CD14-positive monocyte (primary cell): ENCODE results near the gene MEF2B. TPM values are rescaled to one million over a fixed set of nuclear protein-coding genes. Genes with fewer than 3 reads are reported as not detected.
"Not testable (repeated sequence)": the region's sequence is repeated elsewhere in the genome, so short reads cannot be mapped to it uniquely, and the experiment has no call there.

Experiments used
- DNase-seq, 3 donors: peaks; one replicate each; pipeline ENCODE4 v3.0.0-alpha.2; 2011 to 2022
- H2AFZ ChIP-seq: 2 replicates; pipeline ENCODE4 v1.6.0; 2012; ENCODE audit warnings: mild to moderate bottlenecking, low read depth, low read length, inconsistent platforms; ENCODE audit not compliant: insufficient read depth, poor library complexity, severe bottlenecking
- H3K27ac ChIP-seq, 2 donors: 1 replicate in 1 of 2; 2 replicates in 1 of 2; pipeline ENCODE4 v1.5.1; 2012 to 2013; ENCODE audit warnings: low read length in 2 of 2, control low read depth in 1 of 2, inconsistent platforms in 1 of 2, low read depth in 1 of 2, mild to moderate bottlenecking in 1 of 2
- H3K27me3 ChIP-seq, 2 donors: one replicate each; pipeline versions ENCODE4 v1.6.0 to v1.6.1; 2011 to 2013; ENCODE audit warnings: low read length in 2 of 2; ENCODE audit not compliant: control insufficient read depth in 2 of 2, insufficient read depth in 2 of 2
- H3K36me3 ChIP-seq, 2 donors: replicated peaks in 1 of 2; 1 replicate in 1 of 2; 2 replicates in 1 of 2; pipeline versions ENCODE4 v1.5.1 to v1.6.1; 2012 to 2013; ENCODE audit warnings: low read length in 2 of 2, control low read depth in 1 of 2, inconsistent platforms in 1 of 2, mild to moderate bottlenecking in 1 of 2; ENCODE audit not compliant: insufficient read depth in 2 of 2, control insufficient read depth in 1 of 2
- H3K4me1 ChIP-seq, 2 donors: 1 replicate in 1 of 2; 2 replicates in 1 of 2; pipeline versions ENCODE4 v1.5.1 to v1.6.1; 2012 to 2013; ENCODE audit warnings: low read length in 2 of 2, control low read depth in 1 of 2, inconsistent platforms in 1 of 2, mild to moderate bottlenecking in 1 of 2, moderate library complexity in 1 of 2; ENCODE audit not compliant: insufficient read depth in 2 of 2, control insufficient read depth in 1 of 2
- H3K4me2 ChIP-seq: replicated peaks from 2 replicates; pipeline ENCODE3; 2012; ENCODE audit warnings: low read length, moderate library complexity, mild to moderate bottlenecking; ENCODE audit not compliant: poor library complexity, severe bottlenecking; ENCODE audit errors: extremely low read depth
- H3K4me3 ChIP-seq, 3 experiments: fragments of 200-600 bp in 1 of 3; sonication (generic) in 1 of 3; replicated peaks in 1 of 3; 1 replicate in 2 of 3; 2 replicates in 1 of 3; pipeline ENCODE4 v1.5.1; 2011 to 2013; ENCODE audit warnings: low read length in 3 of 3, mild to moderate bottlenecking in 3 of 3, control low read depth in 2 of 3, low read depth in 2 of 3, inconsistent platforms in 1 of 3, moderate library complexity in 1 of 3
- H3K79me2 ChIP-seq: 2 replicates; pipeline ENCODE4 v1.6.0; 2012; ENCODE audit warnings: mild to moderate bottlenecking, control low read depth, inconsistent platforms, low read length, moderate library complexity; ENCODE audit not compliant: insufficient read depth
- H3K9ac ChIP-seq: 2 replicates; pipeline ENCODE4 v1.6.0; 2017; ENCODE audit warnings: low read length, mild to moderate bottlenecking; ENCODE audit not compliant: insufficient read depth, poor library complexity, severe bottlenecking
- H3K9me3 ChIP-seq, 2 donors: replicated peaks in 1 of 2; 1 replicate in 1 of 2; 2 replicates in 1 of 2; pipeline versions ENCODE4 v1.5.1 to v1.6.1; 2012 to 2013; ENCODE audit warnings: low read length in 2 of 2, control low read depth in 1 of 2; ENCODE audit not compliant: control insufficient read depth in 1 of 2, insufficient read depth in 1 of 2
- H4K20me1 ChIP-seq: 2 replicates; pipeline ENCODE4 v1.6.0; 2012; ENCODE audit warnings: mild to moderate bottlenecking, low read length, control low read depth, moderate library complexity; ENCODE audit not compliant: insufficient read depth
- H3K27ac Mint-ChIP-seq, 7 donors: one replicate each; pipeline ENCODE4 v1.8.0; 2020; ENCODE audit warnings: mild to moderate bottlenecking in 7 of 7, mixed read lengths in 7 of 7, moderate library complexity in 6 of 7, inconsistent platforms in 2 of 7
- H3K27me3 Mint-ChIP-seq, 3 donors: one replicate each; pipeline ENCODE4 v1.8.0; 2021 to 2022; ENCODE audit warnings: low read depth in 3 of 3, mild to moderate bottlenecking in 3 of 3, mixed read lengths in 3 of 3, moderate library complexity in 3 of 3, inconsistent platforms in 1 of 3
- H3K36me3 Mint-ChIP-seq, 2 donors: one replicate each; pipeline ENCODE4 v1.8.0; 2020; ENCODE audit warnings: mixed read lengths in 2 of 2, inconsistent platforms in 1 of 2, mild to moderate bottlenecking in 1 of 2
- H3K4me1 Mint-ChIP-seq: one replicate; pipeline ENCODE4 v1.8.0; 2020; ENCODE audit warnings: mild to moderate bottlenecking, mixed read lengths
- H3K4me3 Mint-ChIP-seq, 2 donors: one replicate each; pipeline ENCODE4 v1.8.0; 2020; ENCODE audit warnings: mild to moderate bottlenecking in 2 of 2, mixed read lengths in 2 of 2, moderate library complexity in 1 of 2
- H3K9me3 Mint-ChIP-seq, 7 donors: one replicate each; pipeline ENCODE4 v1.8.0; 2020 to 2022; ENCODE audit warnings: mixed read lengths in 7 of 7, mild to moderate bottlenecking in 6 of 7, moderate library complexity in 6 of 7, inconsistent platforms in 2 of 7
- CTCF ChIP-seq: fragments of 200-600 bp; IDR thresholded peaks from one replicate; pipeline ENCODE4 v1.8.0; 2022; ENCODE audit warnings: antibody characterized with exemption, mild to moderate bottlenecking
- WGBS: methylation state at CpG from one replicate; pipeline ENCODE4 v1.1.5; 2013; ENCODE audit warnings: missing lambda C conversion rate; ENCODE audit not compliant: insufficient coverage; 5-methylcytosine and 5-hydroxymethylcytosine counted together
- intact Hi-C, 2 donors: fragments of 100-400 bp; cut with micrococcal nuclease; formaldehyde crosslinking; loops; one replicate each; pipeline versions ENCODE4 v1.15.0 to v1.15.1; 2023
- polyA plus RNA-seq, 3 donors: library from polyadenylated mRNA; depleted of rRNA in 1 of 3; unstranded in 2 of 3; stranded (reverse) in 1 of 3; fragments of 300-500 nt in 2 of 3; fragments of >200 nt in 1 of 3; fragmentation: Illumina TruSeq in 2 of 3; gene quantifications; 1 replicate in 2 of 3; 2 replicates in 1 of 3; pipeline ENCODE4 v1.2.3, GENCODE V29; 2012 to 2021

The MEF2B gene
- polyA plus RNA-seq, 3 donors = 0.15 to 1.8 (median 0.30) TPM

- H3K36me3 ChIP-seq, H3K9ac ChIP-seq, H3K4me2 ChIP-seq, H3K79me2 ChIP-seq, H3K27me3 Mint-ChIP-seq, H3K27ac ChIP-seq, DNase-seq, H4K20me1 ChIP-seq, H3K27ac Mint-ChIP-seq, H3K4me3 Mint-ChIP-seq, H3K27me3 ChIP-seq, H3K4me3 ChIP-seq, H2AFZ ChIP-seq, H3K36me3 Mint-ChIP-seq: not testable (repeated sequence)
- intact Hi-C loops = loop anchor here (5.0 kb wide), 1 partner anchor 83 kb away; no protein-coding TSS in a partner anchor
- Mint-ChIP-seq H3K4me1 (peaks cover 28% of the 10 kb centered on the region), H3K9me3 (peaks cover 10 to 26% (median 13%) of the 10 kb centered on the region in 7 donors)
- Histone ChIP-seq H3K9me3 (peaks cover 9 to 15% of the 10 kb centered on the region in 2 donors), H3K4me1 (peaks cover 19 to 21% of the 10 kb centered on the region in 2 donors)
- WGBS = no CpG with 5 or more reads among the region's 6 CpGs
Observed at GRCh38 chr19:19135713-19136112, 34.4 kb downstream of the MEF2B start.

- H3K36me3 Mint-ChIP-seq = peaks cover 0 to 5% of the 10 kb centered on the region in 2 donors
- Histone ChIP-seq H3K36me3 (no peaks in the 10 kb centered on the region), H3K9ac (peak overlapping the region; percentile 21), H3K9me3 (peaks cover 9 to 15% of the 10 kb centered on the region in 2 donors), H3K4me3 (peak overlapping the region in 1 of 3 experiments; percentile 42), H3K4me2 (peak overlapping the region; percentile 63), H3K4me1 (peaks cover 19 to 21% of the 10 kb centered on the region in 2 donors), H3K27me3 (no peaks in the 10 kb centered on the region), H4K20me1 (no peaks in the 10 kb centered on the region), H3K27ac (no peak overlapping the region), H3K79me2 (no peaks in the 10 kb centered on the region), H2AFZ (peak overlapping the region; percentile 56)
- peaks cover 4 to 6% (median 5%) of the 10 kb centered on the region in 3 donors for H3K27me3 Mint-ChIP-seq
- peak overlapping the region; percentile 54 to 78 for H3K4me3 Mint-ChIP-seq
- TF ChIP-seq CTCF = no peak
- peaks cover 10 to 26% (median 13%) of the 10 kb centered on the region in 7 donors for H3K9me3 Mint-ChIP-seq
- H3K4me1 Mint-ChIP-seq = peaks cover 28% of the 10 kb centered on the region
- 42% methylated on average over 6 of the region's 21 CpGs for WGBS
- no peak for DNase-seq
- H3K27ac Mint-ChIP-seq = no peak overlapping the region
- intact Hi-C loops = loop anchor here (5.0 kb wide), 1 partner anchor 82 kb away; no protein-coding TSS in a partner anchor
Observed at GRCh38 chr19:19134687-19135158, 35.3 kb downstream of the MEF2B start.
